ENCODE data around the gene GPR87.

GPR87 gene

GRCh38 chr3:151259664-151260063, 57.0 kb downstream of the GPR87 start:
- DNase-seq (ENCODE audit: low read depth): no peak
- H3K4me3 ChIP-seq (ENCODE audit: low read length): no peak overlapping the region
- TF ChIP-seq, protein P1, sequence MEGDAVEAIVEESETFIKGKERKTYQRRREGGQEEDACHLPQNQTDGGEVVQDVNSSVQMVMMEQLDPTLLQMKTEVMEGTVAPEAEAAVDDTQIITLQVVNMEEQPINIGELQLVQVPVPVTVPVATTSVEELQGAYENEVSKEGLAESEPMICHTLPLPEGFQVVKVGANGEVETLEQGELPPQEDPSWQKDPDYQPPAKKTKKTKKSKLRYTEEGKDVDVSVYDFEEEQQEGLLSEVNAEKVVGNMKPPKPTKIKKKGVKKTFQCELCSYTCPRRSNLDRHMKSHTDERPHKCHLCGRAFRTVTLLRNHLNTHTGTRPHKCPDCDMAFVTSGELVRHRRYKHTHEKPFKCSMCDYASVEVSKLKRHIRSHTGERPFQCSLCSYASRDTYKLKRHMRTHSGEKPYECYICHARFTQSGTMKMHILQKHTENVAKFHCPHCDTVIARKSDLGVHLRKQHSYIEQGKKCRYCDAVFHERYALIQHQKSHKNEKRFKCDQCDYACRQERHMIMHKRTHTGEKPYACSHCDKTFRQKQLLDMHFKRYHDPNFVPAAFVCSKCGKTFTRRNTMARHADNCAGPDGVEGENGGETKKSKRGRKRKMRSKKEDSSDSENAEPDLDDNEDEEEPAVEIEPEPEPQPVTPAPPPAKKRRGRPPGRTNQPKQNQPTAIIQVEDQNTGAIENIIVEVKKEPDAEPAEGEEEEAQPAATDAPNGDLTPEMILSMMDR (IDR thresholded peaks at IDR 0.05; ENCODE audit: insufficient read depth, low read depth, low read length, missing control alignments): no peak

- no peak for DNase-seq (ENCODE audit: low read depth)
- TF ChIP-seq, protein P1 (IDR thresholded peaks at IDR 0.05; ENCODE audit: insufficient read depth, low read depth, low read length, missing control alignments): no peak
- H3K4me3 ChIP-seq (ENCODE audit: low read length): no peak overlapping the region
Observed at GRCh38 chr3:151256749-151257148, 59.9 kb downstream of the GPR87 start.

DNA sequence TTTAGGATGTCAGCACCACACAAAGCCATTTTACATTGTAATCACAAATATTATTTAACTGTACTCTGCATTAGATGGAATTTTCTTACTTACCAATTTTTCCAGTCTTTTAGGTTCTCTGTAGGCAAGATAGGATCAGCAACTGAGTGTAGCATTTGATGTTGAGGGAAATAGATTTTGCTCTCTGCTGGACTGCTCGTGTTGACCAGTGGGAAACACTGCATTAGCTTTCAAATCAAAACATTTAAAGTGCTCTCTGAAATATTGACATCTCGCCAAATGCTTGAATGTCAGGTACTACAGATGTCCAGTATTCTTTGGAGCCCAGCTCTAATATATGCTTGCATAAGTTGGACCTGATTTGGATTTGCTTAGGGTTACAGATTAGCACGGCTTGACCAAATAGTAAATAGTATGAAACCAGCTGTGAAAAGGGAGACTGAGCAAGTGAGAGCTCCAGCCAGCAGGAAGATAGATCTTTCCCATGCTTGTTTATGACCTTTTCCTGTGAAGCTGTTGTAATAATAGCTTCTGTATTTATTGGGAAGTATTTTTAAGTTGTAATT, 67.8 kb downstream of the GPR87 start:
- TF ChIP-seq, protein P1 (IDR thresholded peaks at IDR 0.05; ENCODE audit: insufficient read depth, low read depth, low read length, missing control alignments): no peak
- no peak overlapping the region for H3K4me3 ChIP-seq (ENCODE audit: low read length)
- no peak for DNase-seq (ENCODE audit: low read depth)
